HG02943 (cell line): Measurements from ENCODE around the gene PLXDC2.
"Not testable (repeated sequence)": the region's sequence is repeated elsewhere in the genome, so short reads cannot be mapped to it uniquely, and the experiment has no call there.

Experiments used
- ATAC-seq: cut with Tn5 transposase; IDR thresholded peaks from one replicate; pipeline ENCODE4 v1.9.1; 2021; ENCODE audit warnings: mild to moderate bottlenecking, low read depth, moderate library complexity; ENCODE audit not compliant: unreplicated experiment

Gene PLXDC2

DNA sequence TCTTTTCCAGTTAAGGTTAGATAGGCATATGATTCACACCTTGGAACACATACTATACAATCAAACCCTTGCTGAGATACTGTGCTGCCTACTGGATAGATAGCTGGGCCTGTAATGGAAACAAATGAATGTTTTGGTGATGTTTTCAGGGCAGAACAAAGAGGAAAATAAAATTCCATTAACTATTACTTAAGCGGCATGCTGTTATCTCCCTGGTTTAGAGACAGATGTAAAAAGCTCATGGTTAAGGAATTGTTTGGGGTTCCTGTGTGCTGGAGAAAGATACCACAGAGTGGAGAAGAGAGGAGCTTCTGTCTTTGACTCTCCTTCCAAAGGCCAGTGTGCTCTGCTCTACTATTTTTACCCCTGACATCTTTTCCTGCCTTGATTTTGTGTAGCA is 341.1 kb downstream of the PLXDC2 start:
- ATAC-seq = no peak

DNA sequence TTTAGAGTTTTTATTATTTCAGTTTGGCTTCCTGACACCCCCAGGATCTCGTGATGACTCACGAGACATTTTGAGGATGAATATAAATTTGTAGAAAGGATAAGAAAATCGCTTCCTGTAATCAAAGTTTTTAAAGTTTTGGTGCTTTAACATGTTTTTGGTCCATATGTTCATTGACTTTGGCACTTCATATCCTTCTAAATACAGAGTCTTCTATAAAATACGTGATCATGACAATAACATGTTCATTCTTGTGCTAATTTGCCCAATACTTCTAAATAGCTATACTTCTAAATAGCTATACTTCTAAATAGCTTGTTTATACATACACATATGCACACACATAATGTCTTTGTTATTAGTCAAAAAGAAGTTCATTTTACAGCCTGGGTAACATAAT is 341.9 kb downstream of the PLXDC2 start:
- ATAC-seq = no peak

DNA sequence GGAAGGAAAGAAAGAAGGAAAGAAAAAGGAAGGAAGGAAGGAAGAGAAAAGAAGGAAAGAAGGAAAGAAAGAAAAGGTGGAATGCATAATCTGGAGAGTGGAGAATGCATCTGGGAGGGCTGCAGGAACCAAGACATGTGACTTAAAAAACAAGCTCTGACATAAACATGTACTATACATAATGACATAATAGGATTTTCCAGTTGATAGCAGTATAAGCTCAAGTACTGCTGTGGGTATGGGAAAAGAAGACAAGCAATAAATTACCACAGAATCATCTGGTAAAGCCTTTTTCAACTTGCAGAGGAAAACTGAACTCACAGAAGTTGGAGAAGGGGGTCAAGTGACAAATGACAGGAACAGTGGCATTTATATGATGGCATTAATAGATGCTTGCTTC is 345.9 kb downstream of the PLXDC2 start:
- no peak for ATAC-seq

DNA sequence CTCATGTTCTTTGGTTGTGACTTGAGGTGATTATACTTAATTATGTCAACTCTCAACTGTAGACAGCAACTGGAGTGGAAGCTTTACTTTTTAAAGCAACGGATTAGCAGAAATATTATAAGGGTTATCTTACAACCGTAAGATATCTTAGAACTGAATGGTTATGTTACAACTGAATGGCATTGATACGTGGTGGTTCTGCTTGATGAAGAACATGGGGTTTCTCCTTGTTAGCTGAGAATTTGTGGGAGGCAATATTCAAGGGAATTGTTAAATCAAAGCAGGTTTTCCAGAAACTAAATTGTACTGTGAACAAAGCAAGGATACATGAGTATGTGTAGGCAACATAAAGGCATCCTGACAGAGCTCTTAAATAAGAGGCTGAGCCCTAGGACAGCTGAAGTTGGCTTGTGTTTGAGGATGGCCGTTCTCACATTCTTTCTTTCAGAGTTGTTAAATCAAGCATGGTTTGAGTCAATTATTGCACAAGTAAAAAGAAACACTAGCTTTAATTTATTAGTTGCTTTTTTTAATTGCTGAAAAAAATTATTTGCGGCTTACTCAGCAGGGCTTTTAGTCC is 350.0 kb downstream of the PLXDC2 start:
- no peak for ATAC-seq

DNA sequence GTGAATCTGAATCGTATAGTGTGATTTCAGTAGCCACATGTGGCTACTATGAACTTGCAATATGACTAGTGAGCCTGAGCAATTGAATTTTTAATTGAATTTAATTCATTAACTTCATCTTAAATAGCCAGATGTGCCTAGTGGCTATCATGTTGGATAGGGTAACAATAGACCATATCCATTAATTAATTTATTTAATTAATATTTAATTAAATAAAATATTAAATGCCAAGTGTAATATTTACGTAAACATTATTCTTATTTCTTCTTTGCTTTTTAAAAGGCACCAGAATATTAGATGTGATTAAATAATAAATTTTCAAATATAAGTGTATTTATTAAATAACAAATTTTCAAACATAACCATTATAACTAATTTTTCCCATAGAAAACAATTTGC is 354.4 kb downstream of the PLXDC2 start:
- ATAC-seq = no peak

DNA sequence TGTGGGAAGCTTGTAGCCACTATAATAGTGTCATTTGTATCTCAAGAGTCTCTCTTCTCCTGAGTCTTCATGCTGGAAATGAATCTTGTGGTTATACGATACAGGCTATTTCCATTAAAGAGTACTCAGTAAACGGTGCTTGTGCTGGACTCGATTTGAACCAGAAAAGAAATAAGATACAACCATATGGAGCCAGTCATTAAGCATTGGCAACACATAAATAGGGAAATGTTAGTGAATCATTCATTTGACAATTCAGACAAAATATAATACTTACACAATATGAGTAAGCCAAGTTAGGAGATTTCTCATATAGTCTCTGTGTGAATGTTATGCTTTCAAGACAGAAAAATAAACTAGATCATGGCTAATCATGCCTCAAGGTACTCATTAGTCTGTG is 356.8 kb downstream of the PLXDC2 start:
- no peak for ATAC-seq

DNA sequence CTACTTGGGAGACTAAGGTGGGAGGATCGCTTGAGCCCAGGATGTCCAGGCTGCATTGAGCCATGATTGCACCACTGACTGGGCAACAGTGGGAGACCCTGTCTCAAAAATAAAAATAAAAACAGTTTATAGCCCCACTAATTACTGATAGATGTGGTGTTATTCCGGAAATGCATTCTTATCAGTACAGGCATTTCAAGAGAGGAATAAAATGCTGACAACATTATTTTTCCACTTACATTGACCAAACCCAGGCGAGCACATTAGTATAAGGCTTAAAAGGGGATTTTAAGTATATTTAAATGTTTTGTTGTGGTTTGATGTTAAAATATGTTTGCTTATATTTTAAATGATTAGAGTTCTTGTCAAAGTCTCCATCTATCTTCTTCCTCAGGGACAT is 359.5 kb downstream of the PLXDC2 start:
- ATAC-seq = no peak

DNA sequence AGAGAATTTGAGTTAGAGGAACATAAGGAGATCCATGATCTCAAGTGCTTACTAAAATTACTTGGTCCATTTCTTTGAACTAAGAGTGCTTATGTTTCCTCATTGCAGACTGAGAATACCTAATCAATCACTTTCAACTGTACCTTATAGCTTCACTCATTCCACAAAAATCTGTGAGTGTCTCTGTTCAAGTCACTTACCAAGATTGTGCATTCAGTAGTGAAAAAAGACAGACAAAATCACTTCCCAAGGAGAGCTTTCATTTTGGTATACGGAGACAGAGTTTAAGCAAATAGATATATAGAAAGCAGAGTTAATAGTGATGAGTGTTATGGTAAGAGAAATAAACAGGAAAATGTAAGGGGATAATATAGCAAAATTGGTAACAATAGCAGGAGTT is 364.5 kb downstream of the PLXDC2 start:
- ATAC-seq = no peak

DNA sequence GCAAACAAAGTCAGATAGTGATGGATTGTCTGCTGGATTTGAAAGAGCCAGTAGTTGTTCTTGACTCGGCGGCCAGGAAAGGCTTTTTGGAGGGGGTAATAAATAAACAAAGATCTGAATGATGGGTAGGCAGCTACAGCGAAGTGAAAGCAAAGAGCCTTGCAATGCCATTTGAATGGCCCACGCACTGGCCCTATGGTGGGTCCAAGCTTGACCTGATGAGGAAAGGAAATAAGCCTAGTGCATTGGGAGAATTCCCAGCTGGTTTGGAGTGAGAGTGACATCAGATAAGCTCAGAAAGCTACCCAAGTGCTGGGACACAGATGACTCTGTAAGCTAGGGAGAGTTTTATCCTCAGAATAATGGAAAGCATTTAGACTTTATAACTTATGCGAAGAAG is 365.2 kb downstream of the PLXDC2 start:
- ATAC-seq = no peak

DNA sequence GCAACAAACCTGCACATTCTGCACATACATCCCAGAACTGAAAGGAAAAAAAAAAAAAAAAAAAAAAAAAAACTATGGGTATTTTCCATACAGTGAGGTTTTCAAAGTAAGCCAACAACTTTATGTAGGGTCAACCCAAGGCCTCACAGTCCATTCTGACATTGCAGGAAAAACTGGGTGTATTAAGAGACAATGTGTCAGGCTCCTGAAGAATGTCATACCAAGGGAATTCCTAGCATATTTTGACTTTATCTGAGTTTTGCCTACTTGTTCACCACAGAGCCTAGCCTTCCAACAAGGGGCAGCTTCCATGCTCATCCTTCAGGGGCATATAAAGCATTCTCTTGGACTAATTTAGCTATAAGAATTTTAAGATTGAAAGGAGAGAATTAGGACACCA is 368.9 kb downstream of the PLXDC2 start:
- no peak for ATAC-seq

DNA sequence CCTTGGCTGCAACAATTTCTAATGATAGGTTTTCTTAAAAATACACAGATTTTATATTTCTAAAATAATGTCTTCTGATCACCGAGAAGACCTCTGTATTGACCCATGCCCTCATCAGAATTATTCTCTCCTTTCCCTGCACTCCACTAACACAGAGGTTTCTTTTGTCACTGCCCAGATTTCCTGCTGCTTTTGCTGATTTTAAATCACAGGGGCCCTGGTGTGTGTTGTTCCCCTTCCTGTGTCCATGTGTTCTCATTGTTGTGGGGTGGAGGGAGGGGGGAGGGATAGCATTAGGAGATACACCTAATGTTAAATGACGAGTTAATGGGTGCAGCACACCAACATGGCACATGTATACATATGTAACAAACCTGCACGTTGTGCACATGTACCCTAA is 375.2 kb downstream of the PLXDC2 start:
- ATAC-seq = not testable (repeated sequence)

DNA sequence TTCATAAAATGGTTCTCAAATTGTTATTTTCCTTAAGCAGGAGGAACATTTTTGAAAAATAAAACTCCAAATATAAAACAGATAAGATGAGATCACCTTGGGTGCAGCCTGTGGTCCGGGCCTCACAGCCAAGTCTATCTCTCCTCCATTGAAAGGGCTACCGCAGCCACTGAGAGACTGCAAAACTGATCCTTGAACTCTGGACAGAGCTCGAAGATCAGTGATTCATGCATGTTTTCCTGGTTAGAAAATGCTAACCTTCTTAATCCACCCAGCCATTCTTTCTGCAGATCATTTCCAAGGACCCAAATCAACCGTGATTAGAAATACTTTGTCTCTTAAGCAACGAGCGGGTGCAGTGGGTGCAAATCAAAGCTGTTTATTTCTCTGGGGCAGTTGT is 378.8 kb downstream of the PLXDC2 start:
- no peak for ATAC-seq

DNA sequence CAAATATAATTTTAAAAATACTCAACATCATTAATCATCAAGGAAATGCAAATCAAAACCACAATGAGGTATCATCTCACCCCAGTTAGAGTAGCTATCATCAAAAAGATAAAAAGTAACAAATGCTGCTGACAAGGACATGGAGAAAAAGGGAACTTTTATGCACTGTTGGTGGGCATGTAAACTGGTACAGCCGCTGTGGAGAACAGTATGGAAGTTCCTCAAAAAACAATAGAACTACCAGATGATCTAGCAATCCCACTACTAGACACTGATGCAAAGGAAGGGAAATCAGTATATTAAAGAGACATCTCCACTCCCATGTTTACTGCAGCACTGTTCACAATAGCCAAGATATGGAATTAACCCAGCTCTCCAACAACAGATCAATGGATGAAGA is 384.5 kb downstream of the PLXDC2 start:
- ATAC-seq = no peak

DNA sequence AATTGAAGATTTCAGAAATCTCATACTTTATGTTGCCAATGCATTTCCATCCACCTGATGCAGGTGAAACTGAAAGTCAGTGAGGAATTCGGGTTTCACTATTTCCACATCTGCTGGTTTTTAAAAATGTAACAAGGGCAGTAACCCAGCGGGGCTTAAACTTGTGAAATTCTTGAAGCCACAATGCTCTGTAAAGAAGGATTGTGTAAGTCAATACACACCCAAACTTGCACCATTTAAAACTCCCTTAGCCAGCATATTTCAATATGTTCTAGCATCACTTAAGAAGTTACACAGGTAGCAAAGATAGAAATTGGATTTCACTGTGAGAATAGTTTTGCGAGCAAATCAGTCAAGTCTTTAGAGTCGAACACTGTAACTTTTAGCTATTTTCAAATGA is 386.1 kb downstream of the PLXDC2 start:
- no peak for ATAC-seq

DNA sequence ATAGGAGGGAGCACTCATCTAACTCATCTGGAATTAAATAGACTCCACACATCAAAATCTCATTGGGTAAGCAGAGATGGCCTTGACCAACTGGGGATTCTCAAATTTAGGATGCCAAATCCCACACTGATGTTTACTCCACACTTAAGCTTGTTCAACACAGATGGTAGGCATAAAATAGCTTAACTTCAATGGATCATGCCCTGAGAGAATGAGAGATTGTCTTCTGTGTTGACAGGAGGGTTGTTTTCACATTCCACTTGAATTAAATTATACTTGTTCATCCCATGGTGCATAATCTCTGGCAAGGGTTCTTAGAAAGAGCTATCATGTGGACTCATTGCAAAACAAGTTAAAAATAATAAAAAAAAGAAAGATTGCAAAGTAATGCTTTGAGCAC is 391.4 kb downstream of the PLXDC2 start:
- ATAC-seq = no peak

DNA sequence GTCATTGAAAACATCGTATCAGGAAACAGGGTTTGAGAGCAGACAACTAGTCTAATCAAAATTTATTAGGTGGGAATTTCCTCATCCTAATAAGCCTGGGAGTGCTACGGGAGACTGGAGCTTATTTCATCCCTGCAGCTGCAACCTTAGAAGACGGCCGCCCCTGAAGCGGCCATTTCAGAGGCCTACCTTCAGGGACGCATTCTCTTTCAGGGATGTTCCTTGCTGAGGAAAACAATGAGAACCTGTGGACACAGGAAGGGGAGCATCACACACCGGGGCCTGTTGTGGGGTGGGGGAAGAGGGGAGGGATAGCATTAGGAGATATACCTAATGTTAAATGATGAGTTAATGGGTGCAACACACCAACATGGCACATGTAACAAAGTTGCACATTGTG is 392.9 kb downstream of the PLXDC2 start:
- ATAC-seq = not testable (repeated sequence)

DNA sequence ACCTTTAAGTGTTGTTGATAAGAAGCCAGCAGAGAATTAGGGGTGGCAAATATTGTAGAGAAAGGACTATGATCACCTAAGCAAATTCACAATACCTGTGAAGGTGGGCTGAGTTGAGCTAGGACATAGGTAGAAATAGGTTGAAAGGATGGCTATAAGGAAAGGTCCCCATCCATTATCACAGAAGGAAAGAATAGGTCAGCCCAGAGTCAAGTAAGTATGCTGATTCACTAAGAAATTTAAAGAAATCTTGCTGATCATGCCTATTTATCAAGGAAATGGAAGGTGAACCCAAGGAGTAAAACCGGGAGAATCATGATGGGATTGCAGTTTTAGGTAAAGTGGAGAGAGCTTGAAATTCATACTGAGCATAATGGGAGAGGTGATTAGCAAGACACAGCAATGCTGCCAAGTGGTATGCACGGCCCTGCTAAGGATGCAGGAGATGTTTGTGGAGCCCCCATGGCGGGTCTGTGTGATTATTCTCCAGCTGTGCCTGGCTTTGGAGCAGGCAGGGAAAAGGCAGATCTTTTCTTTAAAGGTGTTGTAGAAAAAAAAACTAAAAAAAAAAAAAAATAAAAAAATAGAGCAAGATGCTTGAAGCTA is 399.4 kb downstream of the PLXDC2 start:
- no peak for ATAC-seq

DNA sequence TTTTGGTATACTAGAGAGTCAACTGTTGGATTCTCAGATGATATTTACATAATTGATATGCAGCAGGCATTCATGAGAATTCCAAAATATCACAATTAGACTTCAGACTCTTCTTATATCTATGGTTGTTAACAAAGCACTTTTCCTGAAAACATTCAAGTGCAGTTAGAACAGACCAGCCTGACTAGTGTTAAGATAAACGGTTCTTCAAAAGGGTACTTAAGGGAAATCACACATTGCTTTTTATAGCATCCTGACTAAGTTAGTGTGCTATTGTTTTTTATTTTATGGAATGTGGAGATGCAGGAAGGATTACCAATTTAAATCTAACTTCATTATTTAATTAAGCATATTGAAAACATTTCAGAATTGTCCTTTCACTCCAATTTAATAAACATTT is 405.1 kb downstream of the PLXDC2 start:
- ATAC-seq = no peak

DNA sequence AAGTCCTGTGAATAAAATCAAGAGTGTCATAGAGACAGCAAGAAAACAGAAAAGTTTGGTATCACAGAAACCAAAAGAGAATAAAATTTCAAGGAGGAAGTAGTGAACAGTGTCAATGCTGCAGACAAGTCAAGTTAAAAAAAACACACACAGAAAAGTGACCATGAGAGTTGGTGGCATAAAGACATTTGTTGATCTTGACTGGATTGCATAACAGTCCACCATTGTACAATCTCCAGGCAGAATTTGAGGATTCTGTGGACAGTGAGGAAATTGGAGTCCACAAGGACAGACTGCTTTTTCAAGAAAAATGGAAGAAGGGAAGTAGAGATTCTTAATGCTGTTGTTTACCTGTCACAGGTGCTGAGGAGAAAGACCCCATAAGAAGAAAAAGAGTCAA is 412.5 kb downstream of the PLXDC2 start:
- ATAC-seq = no peak

DNA sequence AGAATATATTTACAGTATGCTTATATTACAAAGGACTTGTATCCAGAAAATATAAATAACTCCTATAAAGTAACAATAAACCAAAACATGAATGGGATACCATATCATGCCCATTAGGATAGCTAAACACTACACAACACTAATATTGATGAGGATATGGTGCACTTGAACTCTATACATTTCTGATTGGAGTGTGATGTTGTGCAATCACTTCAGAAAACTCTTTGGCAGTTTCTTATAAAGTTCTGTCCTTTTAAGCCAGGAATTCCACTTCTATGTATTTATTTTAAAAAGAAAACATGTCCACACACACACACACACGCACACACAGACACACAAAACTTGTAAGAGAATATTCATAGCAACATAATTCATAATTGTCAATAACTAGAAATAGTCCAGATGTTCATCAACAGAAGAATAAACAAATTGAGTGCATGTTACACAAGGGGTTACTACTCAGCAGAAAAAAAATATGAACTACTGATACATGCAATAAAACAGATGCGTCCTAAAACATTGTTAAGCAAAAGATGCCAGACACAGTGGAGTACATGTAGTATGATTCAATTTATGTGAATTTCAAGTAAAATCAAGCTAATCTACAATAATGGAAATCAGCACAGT is 416.0 kb downstream of the PLXDC2 start:
- no peak for ATAC-seq

DNA sequence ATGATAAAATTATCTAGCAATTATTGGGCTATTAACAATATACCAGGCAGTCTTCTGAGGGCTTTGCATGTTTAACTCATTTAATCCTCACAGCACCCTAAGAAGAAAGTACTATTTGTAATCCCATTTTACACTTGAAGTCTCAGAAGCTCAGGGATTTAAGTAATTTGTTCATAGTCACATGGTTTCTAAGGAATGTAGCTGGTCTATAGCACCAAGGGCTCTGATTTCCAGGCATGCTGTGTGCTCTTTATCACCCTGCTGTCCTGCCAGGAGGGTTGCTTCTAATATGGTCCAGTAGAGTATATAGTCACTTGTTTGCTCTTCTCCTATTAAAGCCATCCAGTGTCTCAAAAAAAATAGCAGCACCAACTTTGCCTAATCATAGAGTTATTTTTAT is 417.2 kb downstream of the PLXDC2 start:
- ATAC-seq = no peak

DNA sequence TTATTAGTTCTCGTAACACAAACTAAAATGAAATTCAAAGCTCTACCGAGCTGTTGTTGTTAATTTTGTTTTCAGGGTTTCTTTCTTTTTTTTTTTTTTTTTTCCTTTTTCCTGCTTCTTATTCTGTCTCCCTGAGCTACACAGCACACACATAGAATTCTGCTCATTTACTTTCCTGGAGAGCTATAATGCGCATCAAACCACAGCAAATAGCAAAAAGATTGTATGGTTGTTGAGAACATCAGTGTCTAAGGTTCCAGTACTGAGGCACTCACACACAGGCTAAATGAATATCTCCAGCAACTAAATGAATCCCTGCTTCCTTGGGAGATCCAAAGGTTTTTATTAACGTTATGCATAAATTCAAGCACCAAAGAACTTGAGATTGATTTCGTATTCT is 418.3 kb downstream of the PLXDC2 start:
- ATAC-seq = no peak
